HG02623 (cell line): ENCODE measurements around the gene VLDLR.
"Not testable (repeated sequence)": the region's sequence is repeated elsewhere in the genome, so short reads cannot be mapped to it uniquely, and the experiment has no call there.

Source experiments
- ATAC-seq: cut with Tn5 transposase; IDR thresholded peaks from one replicate; pipeline ENCODE4 v1.9.1; 2021; ENCODE audit warnings: moderate library complexity; ENCODE audit not compliant: unreplicated experiment

The VLDLR gene

GRCh38 chr9:2707256-2707655 is 85.7 kb downstream of the VLDLR start:
- not testable (repeated sequence) for ATAC-seq
